Amygdala (tissue), 56 donors: ENCODE results near the gene TSPAN13.
A peak's percentile ranks its signal among the peaks of the same experiment; 100 is the strongest.

Source experiments
- DNase-seq, 56 donors: peaks; one replicate each; lab custom pipeline; 2025; lab: John Stamatoyannopoulos, UW

TSPAN13 gene

GRCh38 chr7:16753102-16753931, at the start of gene TSPAN13:
TSPAN13 (plus strand) TSS chr7:16753755; CDS start chr7:16753968, 213 bp downstream.
- peak in 48 of 56 donors; percentile 6 to 78 (median 52) for DNase-seq

- DNase-seq = no peak
Measured at GRCh38 chr7:16708511-16708910, 45.0 kb upstream of the TSPAN13 start.

GRCh38 chr7:16708980-16709379, 44.6 kb upstream of the TSPAN13 start:
- no peak for DNase-seq

GRCh38 chr7:16710651-16711050, 42.9 kb upstream of the TSPAN13 start:
- no peak for DNase-seq

- DNase-seq = no peak
Measured at GRCh38 chr7:16711730-16712129, 41.8 kb upstream of the TSPAN13 start.

- no peak for DNase-seq
Measured at GRCh38 chr7:16712916-16713315, 40.6 kb upstream of the TSPAN13 start.

- DNase-seq = no peak
Measured at GRCh38 chr7:16715928-16716327, 37.6 kb upstream of the TSPAN13 start.

- DNase-seq = no peak
Measured at GRCh38 chr7:16718111-16718656, 35.4 kb upstream of the TSPAN13 start.

GRCh38 chr7:16719699-16720098, 33.9 kb upstream of the TSPAN13 start:
- no peak for DNase-seq

GRCh38 chr7:16721541-16721940, 32.0 kb upstream of the TSPAN13 start:
- DNase-seq = no peak

- DNase-seq = no peak
Measured at GRCh38 chr7:16724344-16724743, 29.2 kb upstream of the TSPAN13 start.

GRCh38 chr7:16726189-16726588, 27.4 kb upstream of the TSPAN13 start:
- no peak for DNase-seq

- no peak for DNase-seq
Measured at GRCh38 chr7:16727736-16728135, 25.8 kb upstream of the TSPAN13 start.

GRCh38 chr7:16728811-16729210, 24.7 kb upstream of the TSPAN13 start:
- no peak for DNase-seq

- no peak for DNase-seq
Measured at GRCh38 chr7:16729541-16729940, 24.0 kb upstream of the TSPAN13 start.

GRCh38 chr7:16730937-16731336, 22.6 kb upstream of the TSPAN13 start:
- DNase-seq = no peak

- no peak for DNase-seq
Measured at GRCh38 chr7:16732828-16733227, 20.7 kb upstream of the TSPAN13 start.

GRCh38 chr7:16734148-16734726, 19.3 kb upstream of the TSPAN13 start:
- DNase-seq = no peak

GRCh38 chr7:16735020-16735419, 18.5 kb upstream of the TSPAN13 start:
- DNase-seq = no peak

- DNase-seq = no peak
Measured at GRCh38 chr7:16738011-16738688, 15.4 kb upstream of the TSPAN13 start.
